ENCODE measurements around the gene BECN2. TPM values are rescaled to one million over a fixed set of nuclear protein-coding genes. Genes with fewer than 3 reads are reported as not detected.

BECN2 gene
- polyA plus RNA-seq, 2 donors, result not detected

GRCh38 chr1:241998412-241998921, 40.9 kb downstream of the BECN2 start:
- Histone ChIP-seq H3K4me1 (ENCODE audit: control insufficient read depth in 2 of 2, insufficient read depth in 2 of 2, low read length in 1 of 2) (no peaks in the 10 kb centered on the region), H3K27ac (ENCODE audit: low read depth in 2 of 2, low read length in 1 of 2) (no peak overlapping the region), H3K9me3 (ENCODE audit: control insufficient read depth in 2 of 2, insufficient read depth in 1 of 2, low read depth in 1 of 2, low read length in 1 of 2) (no peaks in the 10 kb centered on the region), H3K27me3 (ENCODE audit: control insufficient read depth in 1 of 2, insufficient read depth in 2 of 2, low read length in 2 of 2) (no peaks in the 10 kb centered on the region), H3K4me3 (ENCODE audit: low read depth in 1 of 2, low read length in 2 of 2) (no peak overlapping the region), H3K36me3 (ENCODE audit: control insufficient read depth in 2 of 2, insufficient read depth in 2 of 2, low read length in 1 of 2) (no peaks in the 10 kb centered on the region)
- WGBS, 2 donors, result 10 to 16% methylated on average over 20 of the region's 20 CpGs

DNA sequence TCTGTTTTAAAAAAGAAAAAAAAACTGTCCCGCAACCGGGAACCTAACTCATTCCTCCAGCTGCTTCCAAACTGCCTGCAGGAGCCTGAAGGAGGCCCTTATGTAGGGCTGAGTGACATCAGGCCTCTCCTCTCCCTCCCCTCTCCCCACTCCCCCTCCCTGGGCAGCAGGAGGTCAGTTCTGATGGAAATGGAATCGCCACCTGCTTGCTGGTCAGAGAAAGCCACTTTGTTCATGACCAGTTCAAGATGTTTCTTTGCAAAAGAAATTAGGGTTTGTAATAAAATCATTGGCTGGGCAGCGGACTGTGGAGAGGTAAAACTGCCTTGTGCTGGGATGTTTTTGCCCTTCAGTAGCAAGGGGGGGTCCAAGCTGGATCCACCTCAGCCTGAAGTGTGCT, 41.5 kb downstream of the BECN2 start, which contains the start of gene MAP1LC3C:
MAP1LC3C (minus strand) TSS at position 73 of the 400 bp plus-strand sequence. CDS start 90 bp downstream, outside the sequence.
- Histone ChIP-seq H3K27ac (ENCODE audit: low read depth in 2 of 2, low read length in 1 of 2) (no peak within 1 kb of the TSS), H3K4me1 (ENCODE audit: control insufficient read depth in 2 of 2, insufficient read depth in 2 of 2, low read length in 1 of 2) (no peaks in the 10 kb centered on the region), H3K36me3 (ENCODE audit: control insufficient read depth in 2 of 2, insufficient read depth in 2 of 2, low read length in 1 of 2) (no peaks in the 10 kb centered on the region), H3K4me3 (ENCODE audit: low read depth in 1 of 2, low read length in 2 of 2) (no peak within 1 kb of the TSS), H3K27me3 (ENCODE audit: control insufficient read depth in 1 of 2, insufficient read depth in 2 of 2, low read length in 2 of 2) (no peaks in the 10 kb centered on the region), H3K9me3 (ENCODE audit: control insufficient read depth in 2 of 2, insufficient read depth in 1 of 2, low read depth in 1 of 2, low read length in 1 of 2) (no peaks in the 10 kb centered on the region)
- WGBS, 2 donors, result 42 to 55% methylated on average over 4 of the region's 4 CpGs

GRCh38 chr1:242000434-242000833, 42.9 kb downstream of the BECN2 start:
- H3K4me3 ChIP-seq (ENCODE audit: low read depth in 1 of 2, low read length in 2 of 2), result no peak overlapping the region
- H3K27me3 ChIP-seq (ENCODE audit: control insufficient read depth in 1 of 2, insufficient read depth in 2 of 2, low read length in 2 of 2), result no peaks in the 10 kb centered on the region
- 75 to 91% methylated on average over 7 of the region's 7 CpGs for WGBS, 2 donors
- H3K36me3 ChIP-seq (ENCODE audit: control insufficient read depth in 2 of 2, insufficient read depth in 2 of 2, low read length in 1 of 2), result no peaks in the 10 kb centered on the region
- no peaks in the 10 kb centered on the region for H3K4me1 ChIP-seq (ENCODE audit: control insufficient read depth in 2 of 2, insufficient read depth in 2 of 2, low read length in 1 of 2)
- no peak overlapping the region for H3K27ac ChIP-seq (ENCODE audit: low read depth in 2 of 2, low read length in 1 of 2)
- H3K9me3 ChIP-seq (ENCODE audit: control insufficient read depth in 2 of 2, insufficient read depth in 1 of 2, low read depth in 1 of 2, low read length in 1 of 2), result no peaks in the 10 kb centered on the region

DNA sequence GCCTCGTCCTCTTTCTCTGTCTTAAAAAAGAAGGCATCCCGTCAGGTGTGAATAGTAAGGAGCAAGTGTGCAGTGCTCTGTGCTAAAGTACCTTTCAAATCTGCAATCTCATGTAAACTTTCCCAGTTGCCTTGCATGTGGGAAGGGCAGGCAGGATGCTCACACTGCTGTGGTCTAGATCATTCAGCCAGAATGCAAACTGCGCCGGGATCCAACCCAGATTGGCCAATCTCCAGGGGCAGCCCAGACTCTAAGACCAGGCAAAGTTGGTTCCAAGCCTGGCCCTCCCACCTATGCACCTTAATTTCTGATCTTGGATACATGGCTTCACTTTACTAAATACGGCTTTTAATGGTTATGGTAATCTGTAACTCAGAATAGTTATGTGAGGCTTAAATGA, 44.5 kb downstream of the BECN2 start:
- WGBS, 2 donors, result 69 to 80% methylated on average over 5 of the region's 5 CpGs
- no peaks in the 10 kb centered on the region for H3K27me3 ChIP-seq (ENCODE audit: control insufficient read depth in 1 of 2, insufficient read depth in 2 of 2, low read length in 2 of 2)
- H3K4me1 ChIP-seq (ENCODE audit: control insufficient read depth in 2 of 2, insufficient read depth in 2 of 2, low read length in 1 of 2), result no peaks in the 10 kb centered on the region
- no peaks in the 10 kb centered on the region for H3K36me3 ChIP-seq (ENCODE audit: control insufficient read depth in 2 of 2, insufficient read depth in 2 of 2, low read length in 1 of 2)
- no peak overlapping the region for H3K27ac ChIP-seq (ENCODE audit: low read depth in 2 of 2, low read length in 1 of 2)
- H3K4me3 ChIP-seq (ENCODE audit: low read depth in 1 of 2, low read length in 2 of 2), result no peak overlapping the region
- no peaks in the 10 kb centered on the region for H3K9me3 ChIP-seq (ENCODE audit: control insufficient read depth in 2 of 2, insufficient read depth in 1 of 2, low read depth in 1 of 2, low read length in 1 of 2)

GRCh38 chr1:242002510-242002909, 44.9 kb downstream of the BECN2 start:
- H3K9me3 ChIP-seq (ENCODE audit: control insufficient read depth in 2 of 2, insufficient read depth in 1 of 2, low read depth in 1 of 2, low read length in 1 of 2), result no peaks in the 10 kb centered on the region
- no peak overlapping the region for H3K4me3 ChIP-seq (ENCODE audit: low read depth in 1 of 2, low read length in 2 of 2)
- H3K27ac ChIP-seq (ENCODE audit: low read depth in 2 of 2, low read length in 1 of 2), result no peak overlapping the region
- no peaks in the 10 kb centered on the region for H3K4me1 ChIP-seq (ENCODE audit: control insufficient read depth in 2 of 2, insufficient read depth in 2 of 2, low read length in 1 of 2)
- 67 to 81% methylated on average over 4 of the region's 4 CpGs for whole genome bisulfite sequencing, 2 donors
- H3K36me3 ChIP-seq (ENCODE audit: control insufficient read depth in 2 of 2, insufficient read depth in 2 of 2, low read length in 1 of 2), result no peaks in the 10 kb centered on the region
- H3K27me3 ChIP-seq (ENCODE audit: control insufficient read depth in 1 of 2, insufficient read depth in 2 of 2, low read length in 2 of 2), result no peaks in the 10 kb centered on the region

- Histone ChIP-seq H3K9me3 (ENCODE audit: control insufficient read depth in 2 of 2, insufficient read depth in 1 of 2, low read depth in 1 of 2, low read length in 1 of 2) (peaks cover 0 to 4% of the 10 kb centered on the region in 2 donors), H3K4me3 (ENCODE audit: low read depth in 1 of 2, low read length in 2 of 2) (no peak overlapping the region), H3K4me1 (ENCODE audit: control insufficient read depth in 2 of 2, insufficient read depth in 2 of 2, low read length in 1 of 2) (no peaks in the 10 kb centered on the region), H3K27ac (ENCODE audit: low read depth in 2 of 2, low read length in 1 of 2) (no peak overlapping the region), H3K36me3 (ENCODE audit: control insufficient read depth in 2 of 2, insufficient read depth in 2 of 2, low read length in 1 of 2) (no peaks in the 10 kb centered on the region), H3K27me3 (ENCODE audit: control insufficient read depth in 1 of 2, insufficient read depth in 2 of 2, low read length in 2 of 2) (no peaks in the 10 kb centered on the region)
- WGBS, 2 donors, result 83 to 91% methylated on average over 5 of the region's 5 CpGs
These were observed 47.4 kb downstream of the BECN2 start for GRCh38 chr1:242004751-242005495.

DNA sequence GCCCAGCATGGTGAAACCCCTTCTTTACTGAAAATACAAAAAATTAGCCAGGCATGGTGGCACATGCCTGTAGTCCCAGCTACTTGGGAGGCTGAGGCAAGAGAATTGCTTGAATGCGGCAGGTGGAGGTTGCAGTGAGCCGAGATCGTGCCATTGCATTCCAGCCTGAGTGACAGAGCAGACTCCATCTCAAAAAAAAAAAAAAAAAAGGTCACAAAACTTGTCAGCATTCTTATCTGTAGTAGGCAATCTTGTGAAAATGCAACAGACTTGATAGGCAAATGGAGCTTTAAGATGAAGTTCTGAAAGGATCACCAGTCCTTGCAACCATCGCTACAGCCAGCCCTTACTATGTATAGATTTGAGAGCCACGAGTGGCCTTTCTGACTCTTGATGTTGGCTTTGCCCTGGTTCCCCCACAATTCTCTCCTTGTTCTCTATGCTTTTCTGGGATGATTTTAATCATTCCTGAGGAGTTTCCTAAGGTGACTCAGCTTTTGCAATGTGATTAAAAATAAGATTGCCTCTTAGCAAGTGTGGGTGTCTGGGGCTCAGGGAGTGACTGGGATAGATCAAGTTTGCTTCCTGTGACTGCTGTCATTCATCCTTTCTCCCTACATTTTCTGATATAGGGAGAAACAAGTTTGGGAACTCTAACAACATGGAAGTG, 48.4 kb downstream of the BECN2 start:
- no peaks in the 10 kb centered on the region for H3K36me3 ChIP-seq (ENCODE audit: control insufficient read depth in 2 of 2, insufficient read depth in 2 of 2, low read length in 1 of 2)
- no peaks in the 10 kb centered on the region for H3K4me1 ChIP-seq (ENCODE audit: control insufficient read depth in 2 of 2, insufficient read depth in 2 of 2, low read length in 1 of 2)
- H3K4me3 ChIP-seq (ENCODE audit: low read depth in 1 of 2, low read length in 2 of 2), result no peak overlapping the region
- no peaks in the 10 kb centered on the region for H3K27me3 ChIP-seq (ENCODE audit: control insufficient read depth in 1 of 2, insufficient read depth in 2 of 2, low read length in 2 of 2)
- H3K9me3 ChIP-seq (ENCODE audit: control insufficient read depth in 2 of 2, insufficient read depth in 1 of 2, low read depth in 1 of 2, low read length in 1 of 2), result peaks cover 0 to 4% of the 10 kb centered on the region in 2 donors
- WGBS, 2 donors, result 83 to 86% methylated on average over 5 of the region's 5 CpGs
- H3K27ac ChIP-seq (ENCODE audit: low read depth in 2 of 2, low read length in 1 of 2), result no peak overlapping the region

- WGBS, 2 donors, result 76 to 80% methylated on average over 3 of the region's 3 CpGs
- Histone ChIP-seq H3K27ac (ENCODE audit: low read depth in 2 of 2, low read length in 1 of 2) (no peak overlapping the region), H3K4me1 (ENCODE audit: control insufficient read depth in 2 of 2, insufficient read depth in 2 of 2, low read length in 1 of 2) (no peaks in the 10 kb centered on the region)
These were observed 49.4 kb downstream of the BECN2 start for GRCh38 chr1:242006976-242007375.

More at GRCh38 chr1:242006976-242007375, 49.4 kb downstream of the BECN2 start:
- Histone ChIP-seq H3K36me3 (ENCODE audit: control insufficient read depth in 2 of 2, insufficient read depth in 2 of 2, low read length in 1 of 2) (no peaks in the 10 kb centered on the region), H3K27me3 (ENCODE audit: control insufficient read depth in 1 of 2, insufficient read depth in 2 of 2, low read length in 2 of 2) (no peaks in the 10 kb centered on the region), H3K9me3 (ENCODE audit: control insufficient read depth in 2 of 2, insufficient read depth in 1 of 2, low read depth in 1 of 2, low read length in 1 of 2) (peaks cover 0 to 4% of the 10 kb centered on the region in 2 donors), H3K4me3 (ENCODE audit: low read depth in 1 of 2, low read length in 2 of 2) (no peak overlapping the region)

Data from esophagus (tissue), 2 donors.